HG03354 (cell line): ENCODE results near the gene PILRA.

Experiments used
- ATAC-seq: cut with Tn5 transposase; IDR thresholded peaks from one replicate; pipeline ENCODE4 v1.9.1; 2021; ENCODE audit warnings: mild to moderate bottlenecking; ENCODE audit not compliant: unreplicated experiment, poor library complexity, severe bottlenecking

Gene PILRA

GRCh38 chr7:100400041-100400440 is 26.8 kb downstream of the PILRA start:
- ATAC-seq: no peak

DNA sequence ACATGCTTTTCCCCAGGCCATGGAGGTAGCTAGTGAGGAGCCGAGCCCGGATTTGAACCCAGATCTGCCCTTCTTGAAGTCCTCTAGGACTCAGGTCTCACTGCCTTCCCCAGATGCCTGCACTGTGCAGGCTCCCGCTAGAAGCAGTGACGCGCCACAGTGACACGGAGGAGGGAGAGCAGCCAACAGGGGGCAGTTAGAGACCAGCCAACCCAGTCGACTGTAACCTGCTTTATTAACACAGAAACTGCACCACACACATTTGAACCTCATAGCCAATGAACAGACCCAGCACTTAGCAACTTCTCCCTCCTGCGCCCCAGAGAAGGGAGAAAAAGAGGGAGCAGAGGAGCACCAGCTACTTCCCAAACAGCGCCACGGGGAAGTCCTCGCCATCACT is 27.4 kb downstream of the PILRA start:
- no peak for ATAC-seq

DNA sequence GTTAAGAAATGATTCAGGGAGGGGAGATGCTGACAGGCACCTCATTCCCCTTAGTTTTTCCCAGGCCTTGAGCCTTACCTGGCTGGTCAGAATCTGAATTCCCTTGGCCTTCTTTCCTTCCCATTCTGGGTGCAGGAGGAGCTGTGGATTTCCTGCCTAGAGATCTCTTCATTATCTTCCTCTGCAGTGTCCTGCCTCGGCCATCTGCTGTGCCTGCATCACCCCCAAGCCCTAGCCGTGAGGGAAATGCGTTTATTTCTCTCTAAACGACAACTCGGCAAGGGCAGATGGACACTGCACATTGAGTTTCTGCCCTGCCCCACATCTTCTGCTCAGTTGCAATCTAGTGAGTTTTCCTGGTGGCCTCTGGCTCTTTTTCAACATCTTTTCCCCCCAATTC is 28.5 kb downstream of the PILRA start:
- no peak for ATAC-seq

DNA sequence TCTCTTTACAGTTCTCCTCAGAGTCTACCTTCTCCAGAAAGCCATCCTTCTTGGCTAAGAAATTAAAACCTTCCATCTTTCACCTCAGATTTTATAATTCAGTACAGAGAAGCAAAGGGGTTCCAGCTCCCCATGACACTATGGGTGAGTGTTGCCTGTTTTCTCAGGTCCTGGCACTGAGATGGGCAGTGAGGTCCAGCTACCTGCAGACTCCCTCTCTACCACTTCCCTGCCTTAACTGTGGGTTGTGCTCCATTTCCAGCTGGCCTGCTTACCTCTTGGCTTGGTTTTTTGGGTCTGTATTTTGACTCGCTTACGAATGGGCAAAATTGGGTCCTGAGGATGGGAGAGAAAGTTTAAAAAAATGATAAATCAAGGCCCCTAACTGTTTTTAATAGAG is 29.0 kb downstream of the PILRA start:
- ATAC-seq: no peak

- ATAC-seq: no peak
These were observed 33.5 kb downstream of the PILRA start for GRCh38 chr7:100406767-100407166.

DNA sequence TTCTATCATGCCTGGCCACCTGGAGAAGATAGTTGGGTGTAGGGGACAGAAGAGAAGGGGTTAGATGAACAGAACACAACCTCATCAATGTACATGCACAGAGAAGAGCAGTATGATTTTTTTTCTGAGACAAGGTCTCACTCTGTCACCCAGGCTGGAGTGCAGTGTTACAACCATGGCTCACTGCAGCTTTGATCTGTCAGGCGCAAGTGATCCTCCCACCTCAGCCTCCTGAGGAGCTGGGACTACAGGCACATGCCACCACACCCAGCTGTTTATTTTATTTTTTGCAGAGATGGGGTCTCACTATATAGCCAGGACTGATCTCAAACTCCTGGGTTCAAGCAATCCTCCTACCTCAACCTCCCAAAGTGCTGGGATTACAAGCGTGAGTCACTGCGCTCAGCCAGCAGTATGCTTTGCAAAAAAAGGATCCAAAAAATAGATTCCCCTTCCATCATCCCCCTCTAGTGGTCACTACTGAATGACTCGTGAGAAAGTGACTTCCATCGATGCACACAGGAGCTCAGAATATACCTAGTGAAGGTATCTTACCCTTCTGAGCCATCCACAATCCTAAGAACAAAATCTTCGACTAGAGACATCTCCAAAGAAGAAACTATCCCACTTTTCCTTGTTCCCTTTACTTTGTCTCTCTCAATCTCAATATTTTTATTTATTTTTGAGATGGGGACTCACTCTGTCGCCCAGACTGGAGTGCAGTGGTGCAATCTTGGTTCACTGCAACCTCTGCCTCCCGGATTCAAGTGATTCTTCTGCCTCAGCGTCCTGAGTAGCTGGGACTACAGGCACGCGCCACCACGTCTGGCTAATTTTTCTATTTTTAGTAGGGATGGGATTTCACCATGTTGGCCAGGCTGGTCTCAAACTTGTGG is 34.2 kb downstream of the PILRA start:
- no peak for ATAC-seq

DNA sequence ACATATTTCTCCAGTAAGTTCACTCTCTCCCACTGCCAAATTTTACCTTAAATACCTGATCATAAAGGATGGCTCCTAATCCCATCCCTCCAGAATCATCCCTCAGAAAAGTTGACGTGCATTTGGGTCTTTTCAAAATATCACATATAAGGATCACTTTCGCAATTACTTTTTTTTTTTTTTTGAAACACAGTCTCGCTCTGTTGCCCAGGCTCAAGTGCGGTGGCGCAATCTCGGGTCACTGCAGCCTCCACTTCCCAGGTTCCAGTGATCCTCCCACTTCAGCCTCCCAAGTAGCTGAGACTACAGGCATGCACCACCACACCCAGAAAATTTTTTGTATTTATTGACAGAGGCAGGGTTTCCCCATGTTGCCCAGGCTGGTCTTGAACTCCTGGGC is 37.8 kb downstream of the PILRA start:
- no peak for ATAC-seq

DNA sequence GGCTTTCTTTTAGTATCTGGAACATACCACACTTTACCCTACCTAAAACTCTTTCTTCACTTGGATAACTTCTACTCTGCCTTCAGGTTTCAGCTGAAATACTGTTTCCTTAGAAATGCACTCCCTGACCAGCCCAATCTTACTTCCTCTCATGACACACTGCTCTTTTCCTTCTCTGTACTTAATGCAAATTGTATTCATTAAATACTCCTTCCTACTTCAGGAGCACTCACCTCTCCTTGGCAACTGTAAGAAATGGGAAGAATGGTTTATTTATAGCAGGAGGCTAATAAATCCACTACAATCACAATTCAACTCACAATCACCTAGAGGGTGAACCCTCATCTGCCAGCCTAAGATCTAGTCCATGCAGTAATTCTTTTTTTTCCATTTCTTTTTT is 40.1 kb downstream of the PILRA start:
- no peak for ATAC-seq

DNA sequence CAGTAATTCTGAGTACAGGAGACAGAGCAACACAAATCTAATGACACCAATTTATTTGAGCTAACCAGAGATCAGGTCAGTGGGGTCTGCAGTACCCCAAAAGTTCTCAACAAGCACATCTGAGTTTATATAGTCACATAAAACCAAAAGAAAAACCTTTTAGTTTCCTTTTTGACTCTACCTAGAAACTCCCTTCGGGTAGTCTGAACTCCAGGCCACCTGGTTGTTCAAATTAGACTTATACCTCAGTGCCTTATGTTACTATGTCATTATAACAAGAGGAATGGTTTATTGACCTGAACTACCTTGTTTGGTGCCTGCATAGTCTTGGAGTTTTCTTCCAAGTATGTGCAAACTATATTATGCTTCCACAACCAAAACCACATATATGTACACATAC is 40.6 kb downstream of the PILRA start:
- no peak for ATAC-seq

DNA sequence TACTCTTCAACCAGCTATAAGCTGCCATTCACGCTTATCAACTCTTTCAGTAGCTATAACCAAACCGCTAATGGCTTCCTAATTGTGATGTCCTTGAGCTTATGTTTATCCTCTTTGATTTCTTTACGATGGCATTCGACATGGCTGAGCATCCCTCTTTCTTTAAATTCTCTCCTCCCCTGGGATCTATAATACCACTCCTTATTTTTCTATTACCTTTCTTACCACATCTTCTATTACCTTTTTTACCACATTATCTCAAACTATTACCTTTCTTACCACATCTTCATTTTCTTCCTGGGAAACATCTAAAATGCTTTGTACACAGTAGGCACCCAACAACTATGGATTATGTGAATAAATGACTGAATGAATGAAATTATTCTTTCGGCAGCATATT is 42.2 kb downstream of the PILRA start:
- ATAC-seq: no peak

GRCh38 chr7:100418930-100419659 is 45.8 kb downstream of the PILRA start:
- no peak for ATAC-seq

GRCh38 chr7:100419660-100420226 is 46.5 kb downstream of the PILRA start:
- ATAC-seq: no peak

DNA sequence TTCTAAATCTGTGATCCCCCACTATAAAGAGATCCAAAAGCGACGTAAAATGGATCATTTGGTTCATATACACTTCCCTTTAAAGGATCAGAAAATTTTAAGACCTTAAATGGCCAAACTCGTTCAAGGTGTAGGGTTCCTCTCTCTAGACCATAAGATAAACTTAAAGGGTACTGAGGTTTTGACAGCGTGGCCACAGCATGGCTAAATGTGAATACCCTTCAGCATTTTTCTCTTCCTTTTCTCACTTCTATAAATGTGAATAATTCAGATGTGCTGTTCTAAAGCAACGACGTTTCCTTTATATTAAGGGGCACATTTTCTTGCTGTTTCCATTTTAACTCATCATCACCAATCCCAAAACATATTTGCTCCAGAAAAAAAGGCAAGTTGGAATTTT is 50.0 kb downstream of the PILRA start:
- no peak for ATAC-seq

GRCh38 chr7:100425347-100425746 is 52.1 kb downstream of the PILRA start:
- no peak for ATAC-seq

DNA sequence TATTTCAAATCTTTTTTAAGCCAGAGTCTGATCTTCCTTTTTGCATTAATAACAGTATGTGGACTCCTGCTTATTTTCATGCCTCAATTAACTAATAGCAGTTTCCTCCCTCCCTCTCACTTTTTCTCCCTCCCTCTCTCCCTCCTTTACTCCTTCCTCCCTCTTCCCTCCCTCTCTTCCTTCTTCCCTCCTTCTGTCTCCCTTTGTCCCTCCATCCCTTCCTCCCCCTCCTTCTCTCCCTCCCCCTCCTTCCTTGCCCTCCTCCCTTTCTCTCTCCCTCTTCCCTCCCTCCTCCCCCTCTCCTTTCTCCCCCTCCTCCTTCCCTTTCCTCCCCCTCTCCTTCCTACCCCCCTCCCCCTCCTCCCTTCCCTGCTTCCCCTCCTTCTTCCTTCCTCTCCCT is 53.2 kb downstream of the PILRA start:
- no peak for ATAC-seq

DNA sequence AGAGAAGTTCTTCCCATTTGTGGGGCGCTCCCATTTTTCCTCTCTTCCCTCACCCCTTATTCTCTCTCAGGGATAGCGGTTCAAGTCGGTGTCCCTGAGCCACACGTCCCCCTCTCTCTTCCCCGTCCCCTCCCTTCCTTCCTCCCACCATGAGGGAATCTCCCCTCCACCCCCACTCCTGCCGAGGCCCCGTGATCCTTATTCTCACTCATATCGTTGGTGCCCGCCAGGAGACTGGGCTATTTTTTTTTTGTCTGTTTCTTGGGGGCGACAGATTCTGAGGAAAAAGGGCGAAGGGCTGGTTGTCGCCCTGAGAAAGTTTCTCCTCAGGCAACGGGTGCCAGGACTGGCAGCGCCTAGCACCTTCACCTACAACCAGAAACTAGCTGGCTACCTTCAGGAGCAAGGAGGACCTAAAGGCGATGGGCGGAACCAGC is 54.5 kb downstream of the PILRA start:
- ATAC-seq: no peak

GRCh38 chr7:100428199-100428966 is 55.1 kb downstream of the PILRA start, which contains the start of gene ZCWPW1:
Gene ZCWPW1 (minus strand): TSS chr7:100428703. CDS start chr7:100420649, 8,054 bp downstream.
- peak; percentile 55 for ATAC-seq

DNA sequence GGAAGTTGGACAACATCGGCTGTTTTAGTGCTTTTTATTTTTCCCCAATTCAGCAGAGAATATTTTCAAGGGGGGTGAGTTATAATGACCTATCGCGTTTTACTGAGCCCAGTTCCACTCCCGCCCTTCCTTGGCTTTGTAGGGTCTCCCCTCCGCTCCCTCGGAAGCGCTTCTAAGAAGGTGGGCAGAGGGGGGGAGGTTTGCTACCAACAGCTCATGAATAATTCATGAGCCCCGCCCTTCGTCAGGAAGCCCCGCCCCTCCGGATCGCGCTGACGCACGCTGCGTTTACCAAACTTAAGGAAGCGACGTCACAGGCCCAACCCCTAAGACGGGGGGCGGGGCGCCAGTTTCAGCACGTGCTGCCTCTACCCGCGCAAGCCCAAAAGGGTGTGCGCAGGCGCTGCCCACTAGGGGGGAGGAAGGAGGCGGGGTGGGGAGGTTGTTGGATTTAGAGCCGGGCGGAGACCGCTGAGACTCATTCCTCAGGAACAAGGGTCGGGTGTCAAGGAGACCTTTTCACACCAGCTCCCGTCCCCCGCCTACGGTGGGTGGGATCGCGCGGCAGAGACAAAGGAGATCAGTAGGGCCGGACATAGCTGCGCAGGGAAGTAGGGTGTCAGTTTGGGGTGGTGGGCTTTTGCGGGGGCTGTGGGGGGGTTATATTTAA is 55.8 kb downstream of the PILRA start:
- ATAC-seq: peak; percentile 44
